ENCODE measurements around the gene FLNB. TPM values are rescaled to one million over a fixed set of nuclear protein-coding genes. Genes with fewer than 3 reads are reported as not detected.
"Not testable (repeated sequence)": the region's sequence is repeated elsewhere in the genome, so short reads cannot be mapped to it uniquely, and the experiment has no call there.

Gene FLNB
- total and polyA plus RNA-seq, 4 experiments from 2014 or later: 3.9 to 28.5 (median 18.5) TPM

- Mint-ChIP-seq H3K36me3 (no peaks in the 10 kb centered on the region), H3K4me3 (no peak overlapping the region), H3K27me3 (no peaks in the 10 kb centered on the region), H3K4me1 (peaks cover 8 to 22% (median 21%) of the 10 kb centered on the region in 4 donors), H3K9me3 (no peaks in the 10 kb centered on the region), H3K27ac (peak overlapping the region in 3 of 7 donors; percentile 31 to 57 (median 35))
- ChIA-PET POLR2A (ENCODE audit: partially characterized antibody) (no interaction called here), CTCF (ENCODE audit: partially characterized antibody) (no interaction called here)
- intact Hi-C loops (cut with micrococcal nuclease): no loop called here
- no peaks in the 10 kb centered on the region for H3K27me3 ChIP-seq (ENCODE audit: insufficient read depth, low read length)
- H3K27ac ChIP-seq (ENCODE audit: low read depth, low read length): no peak overlapping the region
- peaks cover 19% of the 10 kb centered on the region for H3K4me1 ChIP-seq (ENCODE audit: insufficient read depth, low read length)
- no peaks in the 10 kb centered on the region for H3K36me3 ChIP-seq (ENCODE audit: insufficient read depth, low read length)
- no peak overlapping the region for H3K4me3 ChIP-seq (ENCODE audit: low read length in 2 of 2)
- no peak for DNase-seq
- H3K9me3 ChIP-seq (ENCODE audit: control insufficient read depth in 1 of 2, low read length in 2 of 2): no peaks in the 10 kb centered on the region
Measured at GRCh38 chr3:57982561-57983243, 25.5 kb upstream of the FLNB start.

DNA sequence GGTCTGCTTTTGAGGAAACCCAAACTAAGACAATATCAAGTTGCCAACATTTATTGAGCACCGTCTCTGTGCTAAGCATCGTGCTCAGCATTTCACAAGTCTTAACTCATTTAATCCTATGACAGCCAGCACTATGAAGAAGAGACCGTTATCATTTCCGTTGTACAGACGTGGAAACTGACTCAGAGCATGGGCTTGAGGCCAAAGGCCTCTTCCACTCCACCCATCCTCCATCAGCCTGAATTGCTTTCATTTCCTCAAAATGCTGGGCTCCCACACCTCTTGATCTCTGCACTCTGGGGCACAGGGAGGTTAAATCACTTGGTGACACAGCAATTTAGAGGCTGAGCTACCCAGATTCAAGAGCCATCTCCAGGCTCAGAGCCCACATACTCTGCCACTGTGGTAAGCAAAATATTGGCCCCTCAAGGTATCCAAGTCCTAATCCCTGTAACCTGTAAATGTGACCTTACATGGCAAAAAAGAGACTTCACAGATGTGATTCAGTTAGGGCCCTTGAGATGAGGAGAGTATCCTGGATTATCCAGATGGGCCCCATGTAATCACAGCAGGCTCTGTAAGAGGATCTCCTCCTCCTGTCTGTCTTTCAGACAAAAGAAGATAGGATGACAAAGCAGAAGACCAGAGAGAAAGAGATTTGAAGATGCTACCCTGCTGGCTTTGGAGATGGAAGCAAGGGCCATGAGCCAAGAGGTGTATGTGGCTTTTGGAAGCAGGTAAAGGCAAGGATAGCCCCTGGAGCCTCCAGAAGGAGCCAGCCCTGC, 24.3 kb upstream of the FLNB start:
- Histone ChIP-seq H3K9me3 (ENCODE audit: control insufficient read depth in 1 of 2, low read length in 2 of 2) (no peaks in the 10 kb centered on the region), H3K36me3 (ENCODE audit: insufficient read depth, low read length) (no peaks in the 10 kb centered on the region), H3K4me1 (ENCODE audit: insufficient read depth, low read length) (peaks cover 19% of the 10 kb centered on the region), H3K27ac (ENCODE audit: low read depth, low read length) (peak overlapping the region; percentile 39), H3K27me3 (ENCODE audit: insufficient read depth, low read length) (no peaks in the 10 kb centered on the region), H3K4me3 (ENCODE audit: low read length in 2 of 2) (no peak overlapping the region)
- no peaks in the 10 kb centered on the region for H3K9me3 Mint-ChIP-seq
- ChIA-PET CTCF (ENCODE audit: partially characterized antibody) (no interaction called here), POLR2A (ENCODE audit: partially characterized antibody) (interaction anchor here (1.3 kb wide), 1 partner anchor 16 kb away, joined by 3 read pairs; no protein-coding TSS in a partner anchor)
- no peaks in the 10 kb centered on the region for H3K27me3 Mint-ChIP-seq
- peaks cover 8 to 22% (median 20%) of the 10 kb centered on the region in 4 donors for H3K4me1 Mint-ChIP-seq
- H3K4me3 Mint-ChIP-seq: peak overlapping the region in 6 of 8 donors; percentile 2 to 64 (median 41)
- intact Hi-C loops (cut with micrococcal nuclease): no loop called here
- DNase-seq: peak; percentile 16 to 45 (median 44)
- H3K27ac Mint-ChIP-seq: peak overlapping the region; percentile 62 to 92 (median 90)
- H3K36me3 Mint-ChIP-seq: no peaks in the 10 kb centered on the region

- Mint-ChIP-seq H3K4me3 (no peak overlapping the region), H3K27me3 (no peaks in the 10 kb centered on the region), H3K9me3 (no peaks in the 10 kb centered on the region), H3K27ac (peak overlapping the region in 1 of 7 donors; percentile 66), H3K4me1 (peaks cover 10 to 22% (median 19%) of the 10 kb centered on the region in 4 donors), H3K36me3 (no peaks in the 10 kb centered on the region)
- peaks cover 19% of the 10 kb centered on the region for H3K4me1 ChIP-seq (ENCODE audit: insufficient read depth, low read length)
- H3K27me3 ChIP-seq (ENCODE audit: insufficient read depth, low read length): no peaks in the 10 kb centered on the region
- no peak overlapping the region for H3K27ac ChIP-seq (ENCODE audit: low read depth, low read length)
- ChIA-PET CTCF (ENCODE audit: partially characterized antibody) (no interaction called here), POLR2A (ENCODE audit: partially characterized antibody) (no interaction called here)
- intact Hi-C loops (cut with micrococcal nuclease): no loop called here
- no peaks in the 10 kb centered on the region for H3K36me3 ChIP-seq (ENCODE audit: insufficient read depth, low read length)
- H3K9me3 ChIP-seq (ENCODE audit: control insufficient read depth in 1 of 2, low read length in 2 of 2): no peaks in the 10 kb centered on the region
- no peak overlapping the region for H3K4me3 ChIP-seq (ENCODE audit: low read length in 2 of 2)
- no peak for DNase-seq
Measured at GRCh38 chr3:57985176-57985983, 22.8 kb upstream of the FLNB start.

- ChIA-PET CTCF (ENCODE audit: partially characterized antibody) (no interaction called here), POLR2A (ENCODE audit: partially characterized antibody) (no interaction called here)
- no peak for DNase-seq
- intact Hi-C loops (cut with micrococcal nuclease): no loop called here
- Histone ChIP-seq H3K27ac (ENCODE audit: low read depth, low read length) (no peak overlapping the region), H3K4me1 (ENCODE audit: insufficient read depth, low read length) (peaks cover 19% of the 10 kb centered on the region), H3K36me3 (ENCODE audit: insufficient read depth, low read length) (no peaks in the 10 kb centered on the region), H3K9me3 (ENCODE audit: control insufficient read depth in 1 of 2, low read length in 2 of 2) (no peaks in the 10 kb centered on the region), H3K27me3 (ENCODE audit: insufficient read depth, low read length) (no peaks in the 10 kb centered on the region), H3K4me3 (ENCODE audit: low read length in 2 of 2) (no peak overlapping the region)
- Mint-ChIP-seq H3K9me3 (no peaks in the 10 kb centered on the region), H3K27ac (no peak overlapping the region), H3K4me1 (peaks cover 10 to 22% (median 18%) of the 10 kb centered on the region in 4 donors), H3K36me3 (no peaks in the 10 kb centered on the region), H3K4me3 (no peak overlapping the region), H3K27me3 (no peaks in the 10 kb centered on the region)
Measured at GRCh38 chr3:57985984-57986246, 22.3 kb upstream of the FLNB start.

DNA sequence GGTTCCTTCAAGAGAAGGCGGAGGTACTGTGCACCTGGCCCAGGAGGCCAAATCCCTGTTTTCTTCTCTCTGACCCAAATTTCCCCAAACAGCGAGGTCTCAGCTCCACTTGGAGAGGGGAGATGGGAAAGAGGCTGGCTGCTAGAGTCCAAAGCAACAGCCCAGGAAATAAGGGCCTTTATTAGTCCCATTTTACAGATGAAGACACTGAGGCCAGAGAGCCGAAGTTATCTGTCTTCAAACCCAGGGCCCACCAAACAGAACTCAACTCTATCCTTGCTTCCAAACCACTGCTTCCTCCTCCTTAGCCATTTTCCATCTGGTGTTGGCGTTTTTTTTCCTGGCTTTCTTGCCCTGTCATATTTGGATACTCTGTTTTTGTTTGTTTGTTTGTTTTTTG, 22.0 kb upstream of the FLNB start:
- H3K36me3 Mint-ChIP-seq: no peaks in the 10 kb centered on the region
- no peak overlapping the region for H3K4me3 Mint-ChIP-seq
- no peaks in the 10 kb centered on the region for H3K9me3 ChIP-seq (ENCODE audit: control insufficient read depth in 1 of 2, low read length in 2 of 2)
- no peak for DNase-seq
- no peaks in the 10 kb centered on the region for H3K36me3 ChIP-seq (ENCODE audit: insufficient read depth, low read length)
- ChIA-PET CTCF (ENCODE audit: partially characterized antibody) (no interaction called here), POLR2A (ENCODE audit: partially characterized antibody) (no interaction called here)
- peaks cover 10 to 22% (median 18%) of the 10 kb centered on the region in 4 donors for H3K4me1 Mint-ChIP-seq
- H3K27ac ChIP-seq (ENCODE audit: low read depth, low read length): no peak overlapping the region
- peaks cover 19% of the 10 kb centered on the region for H3K4me1 ChIP-seq (ENCODE audit: insufficient read depth, low read length)
- H3K27ac Mint-ChIP-seq: no peak overlapping the region
- no peak overlapping the region for H3K4me3 ChIP-seq (ENCODE audit: low read length in 2 of 2)
- H3K9me3 Mint-ChIP-seq: no peaks in the 10 kb centered on the region
- no peaks in the 10 kb centered on the region for H3K27me3 Mint-ChIP-seq
- no peaks in the 10 kb centered on the region for H3K27me3 ChIP-seq (ENCODE audit: insufficient read depth, low read length)
- intact Hi-C loops (cut with micrococcal nuclease): no loop called here

GRCh38 chr3:57989198-57989597, 19.0 kb upstream of the FLNB start:
- POLR2A ChIA-PET (ENCODE audit: partially characterized antibody); H3K27me3 ChIP-seq (ENCODE audit: insufficient read depth, low read length); CTCF ChIA-PET (ENCODE audit: partially characterized antibody); H3K4me3 Mint-ChIP-seq; intact Hi-C loops (cut with micrococcal nuclease); H3K4me3 ChIP-seq (ENCODE audit: low read length in 2 of 2); H3K9me3 Mint-ChIP-seq; H3K9me3 ChIP-seq (ENCODE audit: control insufficient read depth in 1 of 2, low read length in 2 of 2); H3K27ac ChIP-seq (ENCODE audit: low read depth, low read length); H3K27me3 Mint-ChIP-seq; DNase-seq; H3K4me1 Mint-ChIP-seq; H3K4me1 ChIP-seq (ENCODE audit: insufficient read depth, low read length); H3K36me3 ChIP-seq (ENCODE audit: insufficient read depth, low read length); H3K36me3 Mint-ChIP-seq: not testable (repeated sequence)
- peak overlapping the region in 1 of 7 donors; percentile 35 for H3K27ac Mint-ChIP-seq

GRCh38 chr3:57989646-57990045, 18.6 kb upstream of the FLNB start:
- POLR2A ChIA-PET (ENCODE audit: partially characterized antibody): interaction anchor here (0.6 kb wide), 1 partner anchor 134 kb away, joined by 3 read pairs; no protein-coding TSS in a partner anchor
- intact Hi-C loops (cut with micrococcal nuclease): no loop called here

More at GRCh38 chr3:57989646-57990045, 18.6 kb upstream of the FLNB start:
- H3K4me3 Mint-ChIP-seq: no peak overlapping the region
- CTCF ChIA-PET (ENCODE audit: partially characterized antibody): no interaction called here
- H3K27me3 Mint-ChIP-seq: no peaks in the 10 kb centered on the region
- H3K9me3 Mint-ChIP-seq: no peaks in the 10 kb centered on the region
- H3K4me1 Mint-ChIP-seq: peaks cover 0 to 2% (median 0%) of the 10 kb centered on the region in 4 donors
- H3K27ac Mint-ChIP-seq: no peak overlapping the region
- no peak overlapping the region for H3K27ac ChIP-seq (ENCODE audit: low read depth, low read length)
- no peak for DNase-seq
- H3K36me3 ChIP-seq (ENCODE audit: insufficient read depth, low read length): no peaks in the 10 kb centered on the region
- no peaks in the 10 kb centered on the region for H3K9me3 ChIP-seq (ENCODE audit: control insufficient read depth in 1 of 2, low read length in 2 of 2)
- no peaks in the 10 kb centered on the region for H3K36me3 Mint-ChIP-seq
- peaks cover under 1% of the 10 kb centered on the region for H3K4me1 ChIP-seq (ENCODE audit: insufficient read depth, low read length)
- no peaks in the 10 kb centered on the region for H3K27me3 ChIP-seq (ENCODE audit: insufficient read depth, low read length)
- H3K4me3 ChIP-seq (ENCODE audit: low read length in 2 of 2): no peak overlapping the region
